HCEC 1CT (cell line): ENCODE results near the gene DYNLT4.
A peak's percentile ranks its signal among the peaks of the same experiment; 100 is the strongest.
"Not testable (repeated sequence)": the region's sequence is repeated elsewhere in the genome, so short reads cannot be mapped to it uniquely, and the experiment has no call there.

Source experiments
- DNase-seq: peaks from one replicate; pipeline ENCODE4 v3.0.0-alpha.2; 2017

The DYNLT4 gene

GRCh38 chr1:44808063-44808937, 1.1 kb upstream of the DYNLT4 start, which contains the start of gene BTBD19:
BTBD19 (plus strand) TSS chr1:44808523; CDS start chr1:44808821, 298 bp downstream.
- DNase-seq, result peak; percentile 92

- peak; percentile 100 for DNase-seq
These were observed 362 bp upstream of the DYNLT4 start for GRCh38 chr1:44807364-44808062.

- no peak for DNase-seq
These were observed 987 bp downstream of the DYNLT4 start for GRCh38 chr1:44806025-44806703.

- no peak for DNase-seq
These were observed 1.7 kb downstream of the DYNLT4 start for GRCh38 chr1:44805311-44806024.

- no peak for DNase-seq
These were observed 3.6 kb downstream of the DYNLT4 start for GRCh38 chr1:44803312-44804095.

- DNase-seq, result no peak
These were observed 4.2 kb downstream of the DYNLT4 start for GRCh38 chr1:44803062-44803311.

- no peak for DNase-seq
These were observed 4.7 kb downstream of the DYNLT4 start for GRCh38 chr1:44802306-44803061.

- no peak for DNase-seq
These were observed 5.5 kb downstream of the DYNLT4 start for GRCh38 chr1:44801491-44802305.

- DNase-seq, result peak; percentile 97
These were observed 7.2 kb downstream of the DYNLT4 start, which contains the start of gene PLK3 for GRCh38 chr1:44799770-44800584. PLK3 (plus strand) TSS chr1:44800377; CDS start chr1:44800464, 87 bp downstream.

GRCh38 chr1:44798481-44799365, 8.4 kb downstream of the DYNLT4 start:
- DNase-seq, result no peak

- DNase-seq, result not testable (repeated sequence)
These were observed 9.3 kb downstream of the DYNLT4 start for GRCh38 chr1:44797886-44798285.

- no peak for DNase-seq
These were observed 14.2 kb downstream of the DYNLT4 start for GRCh38 chr1:44792736-44793502.

GRCh38 chr1:44790968-44791801, 16.0 kb downstream of the DYNLT4 start:
- DNase-seq, result no peak

- no peak for DNase-seq
These were observed 18.9 kb downstream of the DYNLT4 start, which contains the start of gene BEST4 for GRCh38 chr1:44788120-44788860. BEST4 (minus strand) TSS chr1:44788170; CDS start chr1:44787705, 465 bp downstream.

- no peak for DNase-seq
These were observed 19.6 kb downstream of the DYNLT4 start for GRCh38 chr1:44787506-44787905.
